Neuron (in vitro differentiated cells): ENCODE measurements around the gene UBALD2.
"Not testable (repeated sequence)": the region's sequence is repeated elsewhere in the genome, so short reads cannot be mapped to it uniquely, and the experiment has no call there.

Experiments used
- H2AFZ ChIP-seq: one replicate; pipeline ENCODE4 v1.6.1; 2013; ENCODE audit warnings: low read depth, mild to moderate bottlenecking, inconsistent platforms, low read length, moderate library complexity
- H3K27me3 ChIP-seq: one replicate; pipeline ENCODE4 v1.6.1; 2013; ENCODE audit warnings: low read length; ENCODE audit not compliant: insufficient read depth
- H3K36me3 ChIP-seq: one replicate; pipeline ENCODE4 v1.6.1; 2013; ENCODE audit warnings: low read length; ENCODE audit not compliant: insufficient read depth
- H3K4me1 ChIP-seq: one replicate; pipeline ENCODE4 v1.6.1; 2013; ENCODE audit warnings: low read length; ENCODE audit not compliant: insufficient read depth
- H3K4me3 ChIP-seq: 2 replicates; pipeline ENCODE4 v1.5.1; 2013; ENCODE audit warnings: mild to moderate bottlenecking, low read length, moderate library complexity
- H3K9me3 ChIP-seq: one replicate; pipeline ENCODE4 v1.6.1; 2013; ENCODE audit warnings: low read length

UBALD2 gene

GRCh38 chr17:76251478-76252039, 13.6 kb upstream of the UBALD2 start:
- Histone ChIP-seq H3K9me3 (no peaks in the 10 kb centered on the region), H3K27me3 (no peaks in the 10 kb centered on the region), H3K4me1 (peaks cover 9% of the 10 kb centered on the region), H3K36me3 (no peaks in the 10 kb centered on the region), H2AFZ (no peak overlapping the region), H3K4me3 (no peak overlapping the region)

GRCh38 chr17:76252040-76252954, 12.9 kb upstream of the UBALD2 start:
- Histone ChIP-seq H3K36me3 (no peaks in the 10 kb centered on the region), H3K9me3 (no peaks in the 10 kb centered on the region), H3K4me3 (no peak overlapping the region), H3K27me3 (no peaks in the 10 kb centered on the region), H3K4me1 (peaks cover 4% of the 10 kb centered on the region), H2AFZ (no peak overlapping the region)

GRCh38 chr17:76252967-76253766, 12.0 kb upstream of the UBALD2 start:
- not testable (repeated sequence) for H3K9me3 ChIP-seq, H3K4me1 ChIP-seq, H3K36me3 ChIP-seq, H3K27me3 ChIP-seq, H2AFZ ChIP-seq, H3K4me3 ChIP-seq

GRCh38 chr17:76253841-76254240, 11.3 kb upstream of the UBALD2 start:
- Histone ChIP-seq H3K4me3 (no peak overlapping the region), H3K4me1 (peaks cover 4% of the 10 kb centered on the region), H3K9me3 (no peaks in the 10 kb centered on the region), H3K36me3 (no peaks in the 10 kb centered on the region), H2AFZ (no peak overlapping the region), H3K27me3 (no peaks in the 10 kb centered on the region)

GRCh38 chr17:76254275-76254674, 10.9 kb upstream of the UBALD2 start:
- Histone ChIP-seq H3K36me3 (no peaks in the 10 kb centered on the region), H3K4me3 (no peak overlapping the region), H3K4me1 (peaks cover 6% of the 10 kb centered on the region), H2AFZ (no peak overlapping the region), H3K9me3 (no peaks in the 10 kb centered on the region), H3K27me3 (no peaks in the 10 kb centered on the region)

- no peaks in the 10 kb centered on the region for H3K9me3 ChIP-seq
- no peaks in the 10 kb centered on the region for H3K27me3 ChIP-seq
- no peak overlapping the region for H3K4me3 ChIP-seq
- no peak overlapping the region for H2AFZ ChIP-seq
- no peaks in the 10 kb centered on the region for H3K36me3 ChIP-seq
- peaks cover 11% of the 10 kb centered on the region for H3K4me1 ChIP-seq
Measured at GRCh38 chr17:76255801-76256429, 9.2 kb upstream of the UBALD2 start.

- H3K27me3 ChIP-seq, H2AFZ ChIP-seq, H3K4me3 ChIP-seq, H3K36me3 ChIP-seq, H3K9me3 ChIP-seq: not testable (repeated sequence)
- H3K4me1 ChIP-seq: peaks cover 13% of the 10 kb centered on the region
Measured at GRCh38 chr17:76256430-76257050, 8.6 kb upstream of the UBALD2 start.

- H3K27me3 ChIP-seq: no peaks in the 10 kb centered on the region
- H2AFZ ChIP-seq: no peak overlapping the region
- H3K4me1 ChIP-seq: peaks cover 24% of the 10 kb centered on the region
- H3K9me3 ChIP-seq: no peaks in the 10 kb centered on the region
- no peak overlapping the region for H3K4me3 ChIP-seq
- no peaks in the 10 kb centered on the region for H3K36me3 ChIP-seq
Measured at GRCh38 chr17:76260220-76260619, 4.9 kb upstream of the UBALD2 start.

- H3K36me3 ChIP-seq: no peaks in the 10 kb centered on the region
- H3K4me1 ChIP-seq: peaks cover 24% of the 10 kb centered on the region
- no peaks in the 10 kb centered on the region for H3K27me3 ChIP-seq
- no peaks in the 10 kb centered on the region for H3K9me3 ChIP-seq
- H3K4me3 ChIP-seq: no peak overlapping the region
- H2AFZ ChIP-seq: no peak overlapping the region
Measured at GRCh38 chr17:76260669-76261068, 4.5 kb upstream of the UBALD2 start.

GRCh38 chr17:76261421-76262215, 3.5 kb upstream of the UBALD2 start:
- no peaks in the 10 kb centered on the region for H3K27me3 ChIP-seq
- no peaks in the 10 kb centered on the region for H3K9me3 ChIP-seq
- no peaks in the 10 kb centered on the region for H3K36me3 ChIP-seq
- H3K4me3 ChIP-seq: peak overlapping the region; percentile 14
- H3K4me1 ChIP-seq: peaks cover 27% of the 10 kb centered on the region
- peak overlapping the region; percentile 33 for H2AFZ ChIP-seq

GRCh38 chr17:76262732-76263344, 2.3 kb upstream of the UBALD2 start:
- Histone ChIP-seq H3K36me3 (peaks cover 2% of the 10 kb centered on the region), H3K4me3 (no peak overlapping the region), H3K9me3 (no peaks in the 10 kb centered on the region), H2AFZ (no peak overlapping the region), H3K27me3 (no peaks in the 10 kb centered on the region), H3K4me1 (peaks cover 34% of the 10 kb centered on the region)

- no peaks in the 10 kb centered on the region for H3K27me3 ChIP-seq
- no peak overlapping the region for H3K4me3 ChIP-seq
Measured at GRCh38 chr17:76263896-76264295, 1.3 kb upstream of the UBALD2 start.

More at GRCh38 chr17:76263896-76264295, 1.3 kb upstream of the UBALD2 start:
- Histone ChIP-seq H3K9me3 (no peaks in the 10 kb centered on the region), H3K36me3 (peaks cover 9% of the 10 kb centered on the region), H2AFZ (no peak overlapping the region), H3K4me1 (peaks cover 34% of the 10 kb centered on the region)
